CD4-positive, alpha-beta T cell treated with Interleukin-6 at 100 ng/mL for 8 hours (primary cell): ENCODE data around the gene LGALS9.

ENCODE experiments used
- DNase-seq: peaks from one replicate; pipeline ENCODE4 v3.0.0-alpha.2; 2020; ENCODE audit warnings: mixed read lengths, low spot score

The LGALS9 gene

GRCh38 chr17:27630607-27631410 is at the start of gene LGALS9:
Gene LGALS9 (plus strand): TSS chr17:27631188. CDS start chr17:27631266, 78 bp downstream.
- peak; percentile 47 for DNase-seq

GRCh38 chr17:27582696-27583095 is 48.3 kb upstream of the LGALS9 start:
- DNase-seq, result no peak

- DNase-seq, result no peak
Observed at GRCh38 chr17:27585153-27585681, 45.8 kb upstream of the LGALS9 start.

GRCh38 chr17:27585792-27586191 is 45.2 kb upstream of the LGALS9 start:
- no peak for DNase-seq

DNA sequence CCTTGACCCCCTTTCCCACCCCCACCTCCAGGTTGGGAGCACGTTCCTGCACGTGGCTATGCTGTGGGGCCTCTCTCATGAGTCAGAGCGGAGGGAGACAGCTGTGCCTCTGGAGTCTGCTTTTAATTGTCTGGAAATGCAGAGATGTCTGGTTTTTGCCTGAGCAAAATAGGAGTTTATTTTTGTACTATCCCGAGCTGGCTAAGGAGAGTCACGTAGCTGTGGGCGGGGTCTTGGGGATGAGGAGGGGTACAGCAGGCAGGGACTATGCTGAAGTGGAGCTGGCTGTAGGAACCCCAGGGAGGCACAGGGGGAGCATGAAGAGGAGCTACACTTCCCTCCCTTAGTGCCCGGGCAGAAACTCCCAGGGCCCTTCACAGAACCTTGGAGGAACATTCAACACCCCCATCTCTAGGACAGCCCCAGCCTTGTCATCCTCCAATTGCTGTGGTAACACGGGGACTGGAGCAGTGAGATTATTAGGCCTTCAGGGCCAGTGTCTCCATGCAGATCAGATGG is 44.7 kb upstream of the LGALS9 start:
- no peak for DNase-seq

- DNase-seq, result no peak
Observed at GRCh38 chr17:27588354-27588753, 42.6 kb upstream of the LGALS9 start.

DNA sequence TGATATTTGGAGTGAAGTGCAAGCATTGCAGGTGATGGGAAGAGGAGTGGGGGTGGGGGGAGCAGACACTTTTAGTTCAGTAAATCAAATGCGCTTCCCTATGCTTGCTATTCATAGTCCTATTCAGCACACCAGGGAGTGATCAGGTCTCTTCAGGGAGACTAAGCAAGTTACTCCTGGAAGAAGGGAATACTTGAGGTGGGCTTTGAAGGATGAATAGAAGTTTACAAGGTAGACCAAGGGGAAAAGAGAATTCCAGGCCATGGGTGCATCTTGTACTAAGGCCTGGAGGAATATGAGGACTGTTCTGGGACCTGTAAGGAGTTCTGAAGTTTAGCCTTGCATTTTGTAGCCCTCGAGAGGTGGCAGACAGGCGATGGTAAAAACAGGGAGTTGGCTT is 40.1 kb upstream of the LGALS9 start:
- no peak for DNase-seq

- DNase-seq, result no peak
Observed at GRCh38 chr17:27591986-27592385, 39.0 kb upstream of the LGALS9 start.

GRCh38 chr17:27593232-27593856 is 37.6 kb upstream of the LGALS9 start:
- DNase-seq, result no peak

DNA sequence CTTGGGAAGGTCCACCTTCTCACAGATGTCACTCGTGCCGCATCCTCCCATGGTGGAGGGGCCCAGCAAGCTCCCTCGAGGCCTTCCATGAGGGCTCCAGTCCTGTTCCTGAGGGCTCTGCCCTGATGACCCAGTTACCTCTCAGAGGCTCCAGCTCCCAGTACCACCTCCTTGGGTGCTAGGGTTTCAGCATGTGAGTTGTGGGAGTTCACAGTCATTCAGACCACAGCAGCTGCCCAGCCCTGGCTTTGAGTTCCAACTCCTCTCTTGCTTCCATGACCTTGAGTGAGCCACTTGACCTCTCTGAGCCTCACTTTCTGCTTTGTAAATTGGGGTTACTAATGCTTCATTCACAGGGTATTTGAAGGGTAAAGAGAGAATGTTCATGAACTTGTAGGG is 37.1 kb upstream of the LGALS9 start:
- no peak for DNase-seq

DNA sequence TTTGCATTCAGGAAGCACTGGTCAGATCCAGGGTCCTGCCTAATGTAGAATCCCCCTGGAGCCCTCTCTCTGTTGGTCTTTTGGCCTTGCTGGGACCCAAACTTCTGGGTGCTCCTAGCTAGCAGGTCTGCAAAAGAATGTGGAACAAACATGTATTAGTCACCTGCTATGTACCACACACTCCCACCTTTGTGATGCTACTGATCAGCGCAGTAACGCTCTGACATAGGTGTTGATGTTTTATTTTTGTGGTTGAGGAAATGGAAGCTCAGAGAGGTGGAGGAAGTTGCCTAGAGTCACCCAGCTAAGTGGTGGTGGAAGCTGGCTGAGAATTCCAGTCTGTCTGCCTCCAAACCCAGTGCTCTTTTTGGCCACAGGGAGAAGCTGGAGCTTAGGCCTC is 35.8 kb upstream of the LGALS9 start:
- no peak for DNase-seq

GRCh38 chr17:27596096-27596495 is 34.9 kb upstream of the LGALS9 start:
- no peak for DNase-seq

DNA sequence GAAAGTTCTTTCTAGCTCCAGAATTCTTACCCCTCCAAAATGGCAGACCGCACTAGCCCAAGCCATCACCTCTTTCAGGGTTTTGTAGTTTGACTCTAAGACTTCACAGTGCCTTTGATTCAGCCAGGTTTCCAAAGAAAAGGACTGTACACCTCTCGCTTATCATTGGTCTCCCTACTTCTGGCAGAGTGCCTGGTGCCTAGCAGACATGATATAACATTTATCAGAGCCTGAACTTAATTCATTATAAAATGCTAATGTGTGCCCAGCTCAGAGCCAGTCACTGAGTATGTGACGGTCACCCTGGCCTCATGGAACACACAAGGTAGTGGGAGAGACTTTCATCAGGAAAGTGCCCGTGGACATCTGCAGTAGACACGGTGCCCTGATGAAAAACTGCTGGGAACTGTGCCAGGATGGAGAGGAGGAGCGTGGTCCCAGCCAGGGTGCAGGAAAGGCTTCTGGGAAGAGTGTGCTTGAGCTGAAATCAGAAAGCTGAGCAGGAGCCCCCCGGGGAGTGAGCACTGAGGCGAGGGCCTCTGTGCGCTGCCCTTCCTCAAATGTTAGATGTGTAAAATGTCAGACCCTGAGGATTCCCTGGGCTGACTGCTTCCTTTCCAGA is 34.3 kb upstream of the LGALS9 start:
- DNase-seq, result no peak

DNA sequence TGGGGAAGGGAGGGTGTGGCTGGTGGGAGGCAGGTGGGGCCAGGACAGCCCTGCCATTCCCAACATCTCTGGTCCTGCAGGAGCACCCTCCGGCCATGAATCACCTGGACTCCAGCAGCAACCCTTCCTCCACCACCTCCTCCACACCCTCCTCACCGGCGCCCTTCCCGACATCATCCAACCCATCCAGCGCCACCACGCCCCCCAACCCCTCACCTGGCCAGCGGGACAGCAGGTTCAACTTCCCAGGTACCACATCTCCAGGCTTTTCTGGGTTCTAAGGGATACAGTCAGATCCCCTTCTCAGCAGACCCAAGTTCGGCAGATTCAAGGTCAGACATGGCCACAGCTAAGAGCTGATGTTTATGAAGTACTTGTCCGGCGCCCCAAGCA is 33.8 kb upstream of the LGALS9 start:
- DNase-seq, result no peak

GRCh38 chr17:27597783-27598320 is 33.1 kb upstream of the LGALS9 start:
- DNase-seq, result no peak

GRCh38 chr17:27598337-27599050 is 32.5 kb upstream of the LGALS9 start:
- no peak for DNase-seq

- DNase-seq, result no peak
Observed at GRCh38 chr17:27600471-27600870, 30.5 kb upstream of the LGALS9 start.

DNA sequence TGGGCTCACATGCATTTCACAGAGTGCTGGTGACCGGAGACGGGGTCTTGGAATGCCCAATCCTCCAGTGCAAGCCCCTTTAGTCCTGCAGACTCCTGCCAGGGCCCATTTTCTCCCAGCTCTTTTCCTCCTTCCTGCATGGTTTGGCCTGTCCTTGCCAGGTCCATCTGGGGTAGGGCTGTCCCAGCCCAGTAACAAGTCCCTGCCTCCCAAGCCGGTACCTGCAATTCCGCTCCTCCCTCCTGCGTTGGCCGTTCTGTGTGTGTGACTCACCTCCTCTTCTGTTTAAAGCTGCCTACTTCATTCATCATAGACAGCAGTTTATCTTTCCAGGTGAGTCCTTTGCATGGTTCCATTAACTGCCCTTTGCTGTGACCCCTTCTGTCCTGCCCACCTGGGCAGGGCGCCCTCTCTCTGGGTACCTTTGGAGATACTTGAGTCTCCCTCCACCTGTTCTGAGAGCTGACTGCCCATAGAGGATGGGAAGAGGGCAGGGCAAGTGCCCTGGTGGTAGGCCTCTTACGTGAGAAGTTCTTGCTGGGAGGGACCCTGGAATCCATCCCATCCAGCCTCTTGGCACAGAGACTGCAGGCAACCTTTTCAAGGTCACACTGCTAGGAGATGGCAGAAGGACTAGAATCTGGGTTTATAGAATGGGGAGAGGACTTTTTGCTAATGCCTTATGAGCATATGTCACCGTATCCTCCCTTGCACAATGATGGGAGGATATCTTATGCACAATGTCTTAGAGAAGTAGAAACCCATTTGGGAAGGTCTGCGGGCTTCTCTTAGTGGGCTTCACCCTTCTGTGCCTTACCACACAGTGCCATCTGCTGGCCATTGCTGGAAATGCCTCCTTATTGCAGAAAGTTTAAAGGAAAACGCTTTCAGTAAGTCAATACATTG is 29.7 kb upstream of the LGALS9 start:
- DNase-seq, result peak; percentile 75

GRCh38 chr17:27601975-27602302 is 29.0 kb upstream of the LGALS9 start:
- DNase-seq, result no peak

DNA sequence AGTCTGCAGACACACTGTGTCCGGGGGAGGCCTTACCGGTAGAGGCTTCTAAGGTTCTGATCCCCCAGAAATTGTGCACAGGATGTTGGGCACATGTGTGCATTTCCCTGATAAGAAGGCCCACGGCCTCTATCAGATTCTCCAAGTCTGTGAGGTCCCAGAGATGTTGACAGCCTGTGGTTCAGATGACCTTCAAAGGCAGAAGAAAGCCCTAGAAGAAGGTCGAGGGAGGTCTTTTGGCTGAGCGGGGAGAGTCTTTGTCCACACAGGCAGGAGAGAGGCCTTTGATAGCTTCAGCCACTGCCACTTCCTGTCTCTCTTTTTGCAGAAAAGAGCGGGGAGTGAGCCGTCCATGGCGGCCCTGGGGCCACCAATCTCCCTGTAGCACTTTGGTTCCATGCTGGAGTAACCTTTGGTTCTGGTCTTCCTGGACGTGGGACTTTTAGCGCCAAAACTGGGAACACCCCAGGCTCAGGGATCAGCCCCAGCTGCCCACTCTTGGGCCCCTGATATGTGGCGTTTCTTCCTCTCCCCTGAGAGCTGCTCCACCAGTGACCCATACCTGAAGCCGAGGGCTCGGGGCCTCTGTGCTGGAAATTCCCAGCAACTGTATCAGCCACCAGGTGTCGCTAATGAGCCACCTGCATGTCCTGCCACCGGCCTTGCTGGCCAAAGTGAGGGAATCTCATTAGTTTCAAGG is 28.1 kb upstream of the LGALS9 start:
- DNase-seq, result peak; percentile 63
